ENCODE measurements around the gene ANKH.
"Not testable (repeated sequence)": the region's sequence is repeated elsewhere in the genome, so short reads cannot be mapped to it uniquely, and the experiment has no call there.

ANKH gene

DNA sequence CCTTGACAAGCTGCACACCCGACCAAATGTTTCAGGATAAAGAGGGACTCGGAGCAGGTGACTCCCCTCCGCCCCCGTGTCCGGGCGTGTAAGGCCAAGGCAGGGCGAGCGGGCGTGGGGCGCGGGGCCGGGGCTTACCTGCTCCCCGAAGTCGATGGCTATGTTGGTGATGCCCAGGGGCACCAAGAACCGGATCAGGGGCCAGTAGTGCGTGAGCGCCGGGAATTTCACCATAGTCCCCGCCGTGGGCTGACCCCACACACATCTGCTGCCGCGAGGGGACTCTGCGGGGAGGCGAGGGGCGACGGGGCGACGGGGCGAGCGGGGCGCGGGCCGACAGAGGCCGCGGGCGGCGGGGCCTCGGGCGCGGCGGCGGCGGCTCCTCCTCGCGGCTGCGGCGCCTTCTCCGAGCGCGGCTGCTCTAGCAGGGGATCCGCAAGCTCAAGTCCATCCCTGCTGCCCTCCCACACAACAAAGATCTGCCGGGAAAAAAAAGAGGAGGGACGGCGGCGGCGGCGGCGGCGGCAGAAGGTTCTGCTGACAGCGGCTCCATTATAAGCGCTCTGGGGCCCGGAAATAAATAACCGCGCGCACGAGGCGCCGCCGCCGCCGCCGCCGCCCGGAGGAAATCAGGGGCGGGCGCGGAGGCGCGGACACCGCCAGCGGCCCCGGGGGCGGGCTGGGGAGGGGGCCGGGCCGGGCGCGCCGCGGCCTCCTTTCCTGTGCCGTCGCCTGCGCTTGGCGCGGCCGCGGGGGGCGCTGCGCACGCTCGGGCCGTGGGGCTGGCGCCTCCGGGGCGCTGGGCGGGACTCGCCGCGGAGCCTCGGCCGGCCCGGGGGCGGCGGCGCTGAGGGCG, at the start of gene ANKH:
TSS of gene ANKH (minus strand) at position 565 of the 856 bp plus-strand sequence. CDS start at position 234, 331 bp downstream.
- peak; percentile 82 for DNase-seq

DNA sequence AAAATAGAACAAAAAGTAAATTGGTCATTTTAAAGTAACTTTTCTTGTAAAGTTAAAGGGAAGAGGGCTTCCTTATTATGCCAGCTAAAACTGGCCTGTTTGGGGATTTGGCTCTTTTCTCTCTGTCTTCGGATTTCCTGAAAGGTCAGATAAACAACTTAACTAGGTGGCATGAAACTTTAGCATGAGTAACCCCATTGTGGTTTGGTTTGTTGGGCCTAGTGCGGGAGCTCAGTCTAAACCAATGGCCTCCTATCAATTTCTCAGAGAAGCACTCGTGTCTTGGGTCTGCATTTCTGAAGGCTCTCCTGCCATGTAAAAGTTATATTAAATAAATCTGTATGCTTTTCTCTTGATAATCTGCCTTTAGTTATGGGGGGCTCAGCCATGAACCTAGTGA, 48.5 kb upstream of the ANKH start:
- no peak for DNase-seq

DNA sequence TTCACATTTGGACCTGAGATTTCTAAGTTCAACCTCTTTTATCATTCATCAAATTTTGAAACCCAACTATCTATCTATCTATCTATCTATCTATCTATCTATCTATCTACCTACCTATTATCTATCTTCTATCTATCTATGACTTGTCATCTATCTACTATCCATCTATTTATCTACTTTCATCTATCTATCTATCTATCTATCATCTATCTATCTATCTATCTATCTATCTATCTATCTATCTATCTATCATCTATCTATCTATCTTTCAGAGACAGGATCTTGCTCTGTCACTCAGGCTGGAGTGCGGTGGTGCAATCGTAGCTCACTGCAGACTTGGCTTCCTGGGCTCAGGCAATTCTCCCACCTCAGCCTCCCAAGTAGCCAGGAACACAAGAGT, 47.5 kb upstream of the ANKH start:
- DNase-seq: not testable (repeated sequence)

DNA sequence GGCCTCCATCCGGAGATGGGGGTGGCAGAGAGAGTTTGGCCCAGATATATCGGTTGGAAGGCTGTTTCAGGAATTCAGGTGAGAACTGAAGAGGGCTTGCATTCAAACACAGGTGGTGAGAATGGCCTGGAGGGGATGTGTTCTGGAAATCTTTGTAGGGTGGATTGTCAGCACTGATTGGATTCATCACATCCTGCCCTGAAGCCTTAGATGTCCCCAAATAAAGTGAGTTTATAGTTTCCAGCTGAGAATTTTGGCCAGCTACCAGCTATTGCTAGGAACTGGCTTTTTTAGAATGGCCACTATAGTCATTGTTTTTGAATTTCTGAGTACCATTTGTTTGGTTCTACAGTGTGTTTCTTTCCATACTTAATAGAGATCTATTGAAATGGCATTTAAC, 46.1 kb upstream of the ANKH start:
- DNase-seq: peak; percentile 49

DNA sequence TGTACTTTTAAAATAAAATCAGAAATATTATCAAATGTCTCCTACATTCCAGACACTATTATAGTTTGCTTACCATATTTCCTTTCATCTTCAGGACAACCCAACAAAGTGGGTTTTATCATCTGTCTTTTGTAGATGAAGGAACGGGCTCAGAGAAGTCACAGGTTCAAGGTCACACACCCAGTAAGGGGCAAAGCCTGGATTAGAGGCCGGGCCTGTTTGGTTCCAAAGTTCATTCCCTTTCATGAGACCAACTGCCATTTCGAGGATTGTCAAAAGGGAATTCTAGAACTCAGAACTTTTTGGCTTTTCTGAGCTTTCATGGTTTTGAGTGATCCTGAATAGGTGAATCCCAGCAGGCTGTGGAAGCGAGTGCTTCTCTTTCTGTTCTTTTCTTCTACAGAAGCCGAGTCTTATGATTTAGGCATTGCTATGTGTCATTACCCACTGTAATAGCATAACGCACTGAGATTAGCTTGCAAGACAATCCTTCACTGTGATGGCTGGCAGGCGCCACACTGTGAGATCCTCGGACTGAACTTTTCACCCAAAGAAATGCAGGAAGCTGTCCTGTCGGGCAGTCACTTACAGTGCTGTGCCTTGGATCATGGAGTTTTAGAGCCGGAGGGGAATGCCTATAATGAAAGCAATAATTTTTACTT, 43.8 kb upstream of the ANKH start:
- DNase-seq: no peak

DNA sequence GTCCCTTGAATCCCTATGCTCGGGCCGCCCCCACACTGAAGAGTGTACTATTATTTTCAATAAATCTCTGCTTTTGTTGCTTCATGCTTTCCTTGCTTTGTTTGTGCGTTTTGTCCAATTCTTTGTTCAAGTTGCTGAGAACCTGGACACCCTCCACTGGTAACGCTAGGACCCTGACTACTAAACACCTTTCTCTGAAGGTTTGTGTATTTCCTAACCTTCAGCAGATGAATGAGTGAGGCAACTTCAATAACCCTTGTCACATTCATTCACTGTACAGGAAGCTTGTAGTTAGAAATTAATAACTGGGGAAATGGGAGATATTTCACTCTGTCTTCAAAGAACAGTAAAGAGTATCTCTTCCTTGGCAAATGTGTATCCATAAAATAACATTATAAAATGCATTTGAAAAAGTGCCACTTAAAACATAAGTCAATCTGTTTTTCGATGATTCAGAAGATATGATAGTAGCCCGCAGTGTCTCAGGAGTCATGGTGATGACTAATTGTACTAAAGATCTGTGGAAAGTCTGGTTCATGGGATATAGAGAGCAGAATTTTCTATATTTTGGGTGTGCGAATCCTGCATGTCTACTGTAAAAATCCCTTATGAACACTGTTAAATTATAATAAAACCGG, 43.2 kb upstream of the ANKH start:
- peak; percentile 71 for DNase-seq

DNA sequence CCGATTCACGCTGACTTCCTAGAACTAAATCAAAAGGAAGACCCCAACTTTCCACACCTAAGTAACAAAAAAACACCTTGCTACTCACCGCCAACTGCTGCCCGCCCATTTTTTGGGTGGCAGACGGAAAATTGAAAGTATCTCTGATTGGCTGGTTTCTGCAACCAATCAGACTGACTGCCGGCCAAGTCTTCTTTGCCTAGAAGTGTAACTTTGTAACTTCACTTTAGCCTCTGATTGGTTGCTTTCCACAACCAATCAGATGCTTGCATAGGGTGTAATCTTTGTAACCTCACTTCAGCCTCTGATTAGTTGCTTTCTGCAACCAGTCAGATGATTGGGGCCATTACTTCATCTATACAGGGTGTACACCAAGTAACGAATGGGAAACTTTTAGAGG, 42.6 kb upstream of the ANKH start:
- no peak for DNase-seq

DNA sequence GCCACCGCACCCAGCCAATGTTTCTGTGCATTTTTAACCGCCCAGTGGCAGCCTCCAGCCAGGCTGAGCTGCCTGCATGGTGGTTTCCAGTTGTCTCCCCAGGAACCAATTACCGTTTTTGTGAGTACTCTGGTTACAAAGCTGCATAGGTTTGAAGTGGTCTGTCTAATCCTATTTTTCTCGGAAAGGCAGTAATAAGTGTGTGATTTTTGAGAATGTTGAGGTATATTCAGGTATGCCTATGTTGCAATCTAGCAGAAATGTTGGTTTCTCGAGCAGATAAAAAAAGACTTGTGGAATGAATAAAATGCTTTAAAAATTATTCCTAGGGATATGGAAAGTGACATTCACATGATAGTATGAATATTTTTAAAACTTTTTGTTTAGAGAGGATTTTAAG, 41.5 kb upstream of the ANKH start:
- no peak for DNase-seq

DNA sequence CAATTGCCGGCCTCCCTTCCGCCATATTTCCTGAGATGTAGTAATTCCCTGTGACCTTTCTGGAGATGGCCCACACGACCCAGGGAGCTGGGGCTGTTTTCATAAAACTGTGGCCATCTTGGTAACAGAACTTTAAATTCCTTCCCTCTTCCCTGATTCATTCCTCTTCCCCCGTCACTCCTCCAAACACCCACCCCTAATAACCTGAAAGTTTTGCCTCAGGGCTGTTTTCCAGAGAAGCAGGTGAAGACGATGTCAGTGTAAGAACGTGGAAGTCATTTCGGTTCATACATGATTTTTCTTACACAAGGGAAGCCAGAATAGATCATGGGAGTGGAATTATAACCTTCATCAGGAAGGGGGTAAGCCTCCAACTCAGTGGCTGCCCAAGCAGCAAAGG, 40.6 kb upstream of the ANKH start:
- DNase-seq: no peak

DNA sequence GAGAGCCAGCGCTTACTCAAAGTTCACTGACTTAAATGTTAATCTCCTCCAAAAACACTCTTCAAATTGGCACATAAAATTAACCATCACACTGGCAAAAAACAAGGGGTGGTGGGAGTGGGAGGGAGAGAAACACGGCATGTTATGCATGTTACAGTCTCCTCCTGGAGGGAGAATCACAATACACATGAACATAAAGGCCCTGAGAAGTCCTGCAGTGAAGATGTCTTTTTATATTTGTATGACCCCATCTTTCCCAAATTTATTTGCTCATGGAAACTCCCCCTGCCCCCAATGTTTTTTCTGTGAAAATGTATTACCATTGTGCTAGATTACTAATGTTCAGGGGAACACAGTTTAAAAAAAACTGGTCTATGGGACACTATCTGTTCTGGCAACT, 37.8 kb upstream of the ANKH start:
- DNase-seq: no peak

DNA sequence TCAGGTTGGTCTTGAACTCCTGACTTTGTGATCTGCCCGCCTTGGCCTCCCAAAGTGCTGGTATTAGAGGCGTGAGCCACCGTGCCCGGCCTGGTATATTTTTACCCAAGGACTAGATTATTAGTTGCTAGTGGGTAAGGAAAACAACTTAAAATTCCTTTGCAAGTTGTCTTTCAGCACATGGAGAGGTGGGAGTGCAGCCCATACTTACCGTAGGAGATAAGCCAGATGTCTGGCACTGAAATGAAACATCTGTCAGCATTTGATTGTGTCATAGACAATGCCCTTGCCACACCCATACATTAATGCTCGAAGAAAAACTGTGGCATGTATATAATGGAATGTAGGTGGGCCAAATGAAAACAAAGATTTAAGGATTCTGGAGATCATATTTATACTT, 36.6 kb upstream of the ANKH start:
- no peak for DNase-seq

DNA sequence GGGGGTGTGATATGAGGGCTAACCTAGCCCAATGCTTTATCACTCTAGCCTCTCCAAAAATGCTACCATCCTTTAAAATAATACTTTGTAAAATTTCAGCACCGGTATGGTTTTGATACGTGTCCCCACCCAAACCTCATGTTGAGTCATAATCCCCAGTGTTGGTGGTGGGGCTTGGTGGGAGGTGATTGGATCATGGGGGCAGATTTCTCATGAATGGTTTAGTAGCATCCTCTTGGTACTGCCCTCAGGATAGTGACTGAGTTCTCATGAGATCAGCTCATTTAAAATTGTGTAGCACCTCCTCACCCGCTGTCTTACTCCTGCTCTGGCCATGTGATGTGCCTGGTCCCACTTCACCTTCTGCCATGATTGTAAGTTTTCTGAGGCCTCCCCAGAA, 35.0 kb upstream of the ANKH start:
- DNase-seq: no peak

DNA sequence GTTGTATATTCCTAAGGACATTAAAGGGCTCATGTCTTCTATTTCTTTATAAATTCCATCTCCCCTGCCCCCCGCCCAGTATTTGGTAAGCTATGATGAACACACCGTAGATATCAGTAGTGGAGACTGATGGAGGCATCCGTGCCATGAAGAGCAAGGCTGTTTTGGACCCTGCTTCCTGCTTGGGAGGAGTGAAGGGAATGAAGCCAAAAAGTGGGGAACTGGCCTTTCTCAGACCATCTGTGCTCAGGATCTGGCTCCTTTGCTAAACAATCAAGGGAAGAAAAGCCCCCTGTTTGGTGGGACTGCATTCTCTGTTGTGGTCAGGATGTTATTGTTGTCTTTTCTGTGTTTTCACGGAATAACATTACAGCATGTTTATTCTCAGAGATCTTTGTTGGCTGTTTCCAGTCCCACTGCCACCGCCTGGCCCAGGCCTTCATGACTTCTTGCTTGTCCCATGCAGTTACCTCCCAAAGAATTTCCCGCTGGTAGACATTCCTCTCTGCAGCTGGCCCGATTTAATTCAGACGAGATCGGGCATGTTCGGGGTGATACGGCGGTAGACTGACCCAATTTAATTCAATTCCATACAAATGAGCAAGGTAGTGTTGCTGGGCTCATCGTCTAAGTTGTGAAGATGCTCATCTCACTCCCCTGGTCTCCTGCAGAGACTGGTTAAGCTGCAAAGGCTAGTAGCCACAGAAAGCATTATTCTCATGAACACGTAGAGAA, 31.4 kb upstream of the ANKH start:
- DNase-seq: no peak

DNA sequence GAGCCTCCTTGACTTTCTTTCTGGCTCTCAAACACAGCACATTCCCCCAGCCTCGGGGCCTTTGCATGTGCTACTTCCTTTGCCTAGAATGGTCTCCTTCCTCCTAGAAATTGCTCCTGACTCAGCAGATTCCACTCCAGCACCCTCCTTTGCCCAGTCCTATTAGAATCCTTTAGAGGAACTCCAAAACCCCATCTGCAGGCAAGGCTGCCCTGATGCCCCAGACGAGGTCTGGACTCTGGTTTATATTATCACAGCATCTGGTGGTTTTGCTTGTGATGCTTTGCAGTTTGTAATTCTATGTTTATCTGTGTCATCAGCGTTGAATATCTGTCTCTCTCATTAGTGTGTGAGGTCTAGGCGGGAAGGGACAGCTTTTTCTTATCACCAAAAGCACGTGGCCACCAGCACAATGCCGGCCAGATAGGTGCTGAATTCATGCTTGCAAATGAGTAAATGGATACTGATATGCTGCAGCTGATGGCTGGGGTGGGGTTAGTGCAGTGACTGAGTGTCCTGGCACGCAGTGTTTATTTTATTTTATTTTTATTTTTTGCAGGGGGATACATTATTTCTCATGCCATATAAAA, 30.0 kb upstream of the ANKH start:
- peak; percentile 75 for DNase-seq

DNA sequence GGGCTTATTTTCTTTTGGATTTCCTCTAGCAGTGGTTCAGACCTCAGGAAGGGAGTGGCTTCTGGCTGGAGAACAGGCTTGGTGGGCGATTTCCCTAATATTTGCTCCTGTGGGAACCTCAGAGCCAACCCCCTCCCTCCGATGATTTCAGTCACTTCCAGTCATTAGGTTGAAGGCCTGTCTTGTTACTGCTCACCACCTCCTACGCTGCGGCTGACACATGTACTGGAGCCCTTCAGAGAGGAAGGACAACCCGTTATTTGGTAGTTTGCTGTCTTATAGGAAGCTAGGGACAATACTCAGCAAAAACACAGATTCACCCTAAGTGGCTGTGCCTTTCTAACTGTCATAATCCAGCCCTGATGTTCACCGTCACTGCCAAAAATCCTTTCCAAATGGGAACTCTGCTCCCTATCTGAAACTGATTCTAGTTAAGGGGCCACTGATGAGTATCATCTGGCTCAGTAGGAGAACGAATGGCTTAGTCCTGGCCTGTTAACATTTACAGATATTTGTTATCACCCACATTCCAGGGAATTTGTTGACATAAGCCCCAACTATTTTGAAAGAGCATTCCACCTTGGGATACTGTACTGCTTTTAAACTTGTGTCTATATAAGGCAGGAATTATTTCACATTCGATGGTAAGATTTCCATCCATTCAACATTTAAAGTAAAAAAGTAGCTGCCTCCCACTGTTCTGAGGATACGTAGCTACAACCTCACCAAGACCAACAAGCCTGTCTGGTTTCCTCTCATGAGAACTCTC, 29.3 kb upstream of the ANKH start:
- DNase-seq: peak; percentile 60

DNA sequence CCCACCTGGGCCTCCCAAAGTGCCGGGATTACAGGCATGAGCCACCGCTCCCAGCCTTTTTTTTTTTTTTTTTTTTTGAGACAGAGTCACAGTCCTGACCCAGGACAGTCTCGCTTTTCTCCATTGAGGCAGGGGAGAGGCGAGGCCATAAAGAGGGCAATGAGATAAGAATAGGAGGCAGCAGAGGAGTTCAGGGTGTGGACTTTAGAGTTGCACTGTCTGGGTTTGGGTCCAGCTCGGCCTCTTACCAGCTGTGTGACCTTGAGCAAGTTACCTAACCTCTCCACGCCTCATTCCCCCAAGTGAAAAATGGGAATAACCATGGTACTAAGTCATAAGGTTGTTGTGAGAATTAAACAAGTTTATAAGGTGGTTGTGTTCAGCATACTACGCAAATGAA, 24.6 kb upstream of the ANKH start:
- no peak for DNase-seq

DNA sequence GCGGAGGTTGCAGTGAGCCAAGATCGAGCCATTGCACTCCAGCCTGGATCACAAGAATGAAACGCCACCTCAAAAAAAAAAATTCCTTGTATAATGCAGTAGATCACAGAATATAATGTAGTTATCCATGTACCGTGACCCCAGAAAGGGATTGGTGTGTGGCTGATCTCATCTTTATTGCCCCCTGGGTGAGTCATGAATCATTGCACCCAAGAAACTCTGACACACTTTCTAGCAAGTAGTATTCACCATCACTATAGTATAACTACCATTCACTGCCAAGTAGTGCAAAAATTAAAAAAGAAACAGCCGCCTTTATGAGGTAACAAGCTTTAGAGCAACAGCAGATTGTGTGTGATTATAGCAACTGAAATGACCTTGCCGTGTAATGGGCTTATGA, 23.7 kb upstream of the ANKH start:
- DNase-seq: peak; percentile 30

DNA sequence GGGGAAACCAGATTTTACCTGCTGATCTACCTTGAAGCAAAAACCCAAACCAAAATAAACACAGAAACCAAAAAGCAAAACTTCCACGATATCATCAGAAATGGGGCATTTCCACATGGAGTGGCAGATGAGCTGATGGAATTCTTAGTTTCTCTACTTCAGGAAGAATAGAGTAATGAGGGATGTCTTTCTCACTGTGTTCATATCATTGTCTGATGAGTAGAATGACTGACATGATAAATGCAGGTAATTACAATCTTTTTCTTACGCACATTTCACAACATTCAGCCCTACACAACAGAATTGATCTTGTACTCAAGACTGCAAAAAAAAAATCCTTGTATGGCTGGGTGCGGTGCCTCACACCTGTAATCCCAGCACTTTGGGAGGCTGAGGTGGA, 23.2 kb upstream of the ANKH start:
- no peak for DNase-seq

DNA sequence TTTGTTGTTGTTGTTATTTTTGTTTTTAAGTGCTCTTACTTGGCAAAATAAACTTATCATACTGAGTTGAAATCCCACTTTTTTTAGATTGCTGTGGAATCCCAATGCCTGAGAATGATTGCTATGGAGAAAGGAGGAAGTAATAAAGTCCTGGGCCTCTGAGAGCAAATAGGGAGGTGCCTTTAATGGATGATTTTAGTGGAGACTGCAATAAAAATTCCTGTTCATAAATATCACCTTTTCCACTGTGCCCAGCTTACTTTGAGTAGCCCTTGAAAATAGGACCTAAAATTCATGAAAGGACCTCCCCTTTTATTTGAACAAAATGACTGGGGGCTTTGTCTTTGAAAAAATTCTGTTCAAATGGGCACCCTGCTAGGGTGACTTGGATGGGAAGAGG, 21.8 kb upstream of the ANKH start:
- no peak for DNase-seq

DNA sequence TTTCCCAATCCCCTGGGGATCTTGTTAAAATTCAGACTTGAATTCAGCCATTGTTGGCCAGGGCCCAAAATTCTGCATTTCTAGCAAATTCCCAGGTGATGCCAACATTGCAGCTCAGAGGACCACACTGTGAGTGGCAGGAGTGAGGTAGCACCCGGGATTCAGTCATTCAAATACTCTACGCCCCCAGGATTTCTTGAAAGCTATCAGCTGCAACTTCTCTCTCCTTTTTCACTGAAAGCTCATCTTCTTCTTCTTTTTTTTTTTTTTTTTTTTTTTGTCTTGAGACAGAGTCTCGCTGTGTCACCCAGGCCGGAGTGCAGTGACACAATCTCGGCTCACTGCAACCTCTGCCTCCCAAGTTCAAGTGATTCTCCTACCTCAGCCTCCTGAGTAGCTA, 19.3 kb upstream of the ANKH start:
- DNase-seq: no peak

DNA sequence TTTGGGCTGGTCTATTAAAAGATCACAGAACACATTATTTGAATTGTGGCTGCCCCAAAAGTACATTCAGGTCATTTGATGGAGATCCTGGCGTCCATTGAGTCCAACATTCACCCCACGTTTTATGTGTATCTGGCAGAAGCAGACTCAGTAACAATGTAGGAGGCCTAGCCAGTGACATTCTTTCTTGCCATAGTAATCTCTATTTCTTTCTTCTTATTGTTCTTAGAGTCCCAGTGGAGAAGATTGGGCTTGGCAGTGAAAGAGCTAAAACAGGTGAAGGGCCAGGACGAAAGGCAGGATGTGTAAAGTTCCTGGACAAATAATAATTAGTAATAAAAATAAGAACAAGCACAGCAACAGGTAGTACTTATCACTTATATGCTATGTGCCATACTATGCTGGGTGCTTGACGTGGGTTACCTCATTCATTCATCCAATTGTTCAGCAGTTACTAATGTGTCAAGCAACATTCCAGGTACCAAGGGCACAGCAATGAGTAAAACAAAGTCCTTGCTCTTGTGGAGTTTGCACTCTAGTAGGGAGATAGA, 12.6 kb upstream of the ANKH start:
- DNase-seq: no peak

All from EL (cell line).